HG02571 (cell line): ENCODE measurements around the gene ZBTB48.
"Not testable (repeated sequence)": the region's sequence is repeated elsewhere in the genome, so short reads cannot be mapped to it uniquely, and the experiment has no call there.

Experiments used
- ATAC-seq: cut with Tn5 transposase; IDR thresholded peaks from one replicate; pipeline ENCODE4 v1.9.1; 2021; ENCODE audit warnings: mild to moderate bottlenecking, moderate library complexity; ENCODE audit not compliant: unreplicated experiment

The ZBTB48 gene

GRCh38 chr1:6631058-6631457 lies 51.3 kb downstream of the ZBTB48 start:
- ATAC-seq, result no peak

GRCh38 chr1:6632588-6633514 lies 53.1 kb downstream of the ZBTB48 start:
- no peak for ATAC-seq

DNA sequence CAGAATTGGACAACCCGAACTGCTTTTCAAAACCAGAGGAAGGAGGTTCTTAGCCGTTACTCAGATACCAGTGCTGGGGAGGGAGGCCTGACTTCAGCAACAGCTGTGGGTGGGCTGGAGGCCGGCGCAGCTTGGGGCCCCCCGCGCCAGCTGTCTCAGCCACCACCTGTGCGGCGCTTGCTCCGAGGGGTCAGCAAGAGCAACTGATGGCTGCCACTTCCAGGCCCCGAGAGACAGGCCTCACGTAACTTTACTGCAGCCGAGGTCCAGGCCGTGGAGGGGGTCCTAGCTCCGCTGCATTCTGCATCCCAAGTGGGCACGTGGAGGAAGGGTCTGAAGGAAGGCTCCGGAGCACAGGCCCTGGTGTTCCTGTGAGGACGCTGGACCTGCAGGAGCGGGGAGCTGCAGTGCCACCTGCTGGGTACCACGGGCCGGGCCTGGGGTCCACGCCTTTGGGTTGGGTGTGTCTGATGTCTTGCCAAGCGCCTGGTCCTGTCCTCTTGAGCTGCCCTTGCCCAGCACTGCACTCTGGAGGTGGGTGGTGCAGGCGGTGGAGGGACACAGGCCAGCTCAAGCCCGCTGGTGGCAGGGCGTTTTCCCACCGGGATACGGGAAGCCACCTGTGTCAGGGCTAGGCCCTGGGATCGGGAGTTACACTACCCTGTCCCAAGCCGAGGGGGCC lies 54.7 kb downstream of the ZBTB48 start:
- ATAC-seq, result no peak

- ATAC-seq, result no peak
Observed at GRCh38 chr1:6635161-6635909, 55.5 kb downstream of the ZBTB48 start.

- ATAC-seq, result no peak
Observed at GRCh38 chr1:6635910-6636760, 56.3 kb downstream of the ZBTB48 start.

GRCh38 chr1:6636778-6637177 lies 57.0 kb downstream of the ZBTB48 start:
- ATAC-seq, result not testable (repeated sequence)

DNA sequence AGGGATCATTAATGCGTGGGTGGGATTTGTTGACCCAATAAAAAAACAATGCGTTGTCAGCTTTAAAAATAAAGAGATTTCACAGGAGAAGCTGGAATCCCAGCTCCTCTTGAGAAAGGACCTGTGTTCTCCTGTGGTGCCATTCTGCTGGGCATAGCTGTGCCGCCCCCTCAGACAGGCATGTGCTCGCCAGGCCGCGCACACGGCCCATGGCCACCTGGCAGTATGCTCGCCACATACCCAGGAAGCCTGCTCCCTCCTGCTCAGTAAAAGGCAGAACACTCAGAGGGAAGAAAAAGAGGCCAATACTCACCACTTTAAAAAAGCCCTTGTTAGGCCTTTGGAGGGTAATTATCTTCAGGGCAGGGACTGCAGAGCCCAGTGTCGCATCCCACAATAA lies 58.0 kb downstream of the ZBTB48 start:
- no peak for ATAC-seq

- no peak for ATAC-seq
Observed at GRCh38 chr1:6638226-6638625, 58.4 kb downstream of the ZBTB48 start.
